Measurements from ENCODE around the gene IDI1.
"Not testable (repeated sequence)": the region's sequence is repeated elsewhere in the genome, so short reads cannot be mapped to it uniquely, and the experiment has no call there.

The IDI1 gene

GRCh38 chr10:1063232-1063865, 14.4 kb upstream of the IDI1 start:
- no peak for DNase-seq

GRCh38 chr10:1061930-1062774, 13.2 kb upstream of the IDI1 start:
- DNase-seq, result no peak

GRCh38 chr10:1059902-1060301, 11.0 kb upstream of the IDI1 start:
- no peak for DNase-seq

- no peak for DNase-seq
Observed at GRCh38 chr10:1058017-1058416, 9.1 kb upstream of the IDI1 start.

GRCh38 chr10:1057106-1057657, 8.3 kb upstream of the IDI1 start:
- DNase-seq, result no peak

GRCh38 chr10:1056326-1057105, 7.6 kb upstream of the IDI1 start, which contains the start of gene WDR37:
TSS of gene WDR37 (plus strand) at chr10:1056385. CDS start at chr10:1072156, 15,771 bp downstream.
- DNase-seq, result peak; percentile 27 to 89 (median 74)

- no peak for DNase-seq
Observed at GRCh38 chr10:1054684-1055083, 5.8 kb upstream of the IDI1 start.

GRCh38 chr10:1050554-1050953, 1.6 kb upstream of the IDI1 start:
- DNase-seq, result no peak

GRCh38 chr10:1050145-1050544, 1.2 kb upstream of the IDI1 start:
- DNase-seq, result no peak

- peak in 1 of 14 donors; percentile 63 for DNase-seq
Observed at GRCh38 chr10:1049425-1049958, 573 bp upstream of the IDI1 start.

GRCh38 chr10:1048349-1048731, 579 bp downstream of the IDI1 start:
- peak in 1 of 14 donors; percentile 65 for DNase-seq

- DNase-seq, result no peak
Observed at GRCh38 chr10:1047937-1048336, 982 bp downstream of the IDI1 start.

- no peak for DNase-seq
Observed at GRCh38 chr10:1045415-1045814, 3.5 kb downstream of the IDI1 start.

GRCh38 chr10:1044964-1045363, 4.0 kb downstream of the IDI1 start:
- DNase-seq, result no peak

- no peak for DNase-seq
Observed at GRCh38 chr10:1044146-1044545, 4.8 kb downstream of the IDI1 start.

- peak in 7 of 14 donors; percentile 5 to 24 (median 21) for DNase-seq
Observed at GRCh38 chr10:1043532-1043995, 5.4 kb downstream of the IDI1 start.

- no peak for DNase-seq
Observed at GRCh38 chr10:1041514-1041913, 7.4 kb downstream of the IDI1 start.

GRCh38 chr10:1040133-1040532, 8.8 kb downstream of the IDI1 start:
- no peak for DNase-seq

- not testable (repeated sequence) for DNase-seq
Observed at GRCh38 chr10:1038769-1039168, 10.2 kb downstream of the IDI1 start.

GRCh38 chr10:1037098-1037497, 11.8 kb downstream of the IDI1 start:
- DNase-seq, result peak in 3 of 14 donors; percentile 5 to 46 (median 26)

GRCh38 chr10:1036341-1036791, 12.6 kb downstream of the IDI1 start:
- no peak for DNase-seq

GRCh38 chr10:1035201-1035600, 13.7 kb downstream of the IDI1 start:
- peak in 9 of 14 donors; percentile 15 to 62 (median 30) for DNase-seq
